ENCODE measurements around the gene SLC29A1.

SLC29A1 gene

DNA sequence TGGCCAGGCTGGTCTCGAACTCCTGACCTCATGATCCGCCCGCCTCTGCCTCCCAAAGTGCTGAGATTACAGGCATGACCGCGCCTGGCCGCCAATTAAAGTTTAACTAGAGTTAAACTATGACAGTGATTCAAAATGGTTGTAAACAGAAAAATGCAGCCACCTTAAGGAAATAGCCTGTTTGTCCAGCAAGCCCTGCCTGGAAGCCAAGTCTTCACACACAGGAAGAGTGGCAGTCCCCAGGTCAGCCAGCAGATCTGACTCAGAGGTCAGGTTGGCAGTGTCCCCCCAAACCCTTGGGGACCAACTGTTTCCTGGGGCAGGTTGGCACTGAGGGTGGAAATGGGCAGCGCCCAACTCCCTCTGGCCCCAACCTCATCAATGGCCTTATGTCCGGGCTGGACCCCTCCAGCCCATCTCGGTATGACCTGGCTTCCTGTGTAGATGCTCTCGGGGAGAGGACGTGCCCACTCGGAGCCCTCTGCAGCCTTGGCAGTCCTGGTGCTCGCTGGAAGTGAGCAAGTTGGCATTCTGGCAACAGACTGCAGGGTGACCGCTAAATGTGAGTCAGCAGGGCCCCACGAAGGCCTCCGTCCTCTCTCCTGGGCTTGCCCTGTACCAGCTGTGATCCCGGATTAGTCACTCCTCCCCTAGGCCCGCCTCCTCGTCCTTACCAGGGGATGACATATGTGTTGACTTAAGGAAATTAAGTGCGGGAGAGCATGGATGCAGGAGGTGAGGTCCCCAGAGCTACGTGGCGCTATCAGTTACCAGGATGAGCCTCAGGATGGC lies 13.8 kb downstream of the SLC29A1 start:
- peak; percentile 44 to 56 for DNase-seq (ENCODE audit: low read depth in 2 of 2)

DNA sequence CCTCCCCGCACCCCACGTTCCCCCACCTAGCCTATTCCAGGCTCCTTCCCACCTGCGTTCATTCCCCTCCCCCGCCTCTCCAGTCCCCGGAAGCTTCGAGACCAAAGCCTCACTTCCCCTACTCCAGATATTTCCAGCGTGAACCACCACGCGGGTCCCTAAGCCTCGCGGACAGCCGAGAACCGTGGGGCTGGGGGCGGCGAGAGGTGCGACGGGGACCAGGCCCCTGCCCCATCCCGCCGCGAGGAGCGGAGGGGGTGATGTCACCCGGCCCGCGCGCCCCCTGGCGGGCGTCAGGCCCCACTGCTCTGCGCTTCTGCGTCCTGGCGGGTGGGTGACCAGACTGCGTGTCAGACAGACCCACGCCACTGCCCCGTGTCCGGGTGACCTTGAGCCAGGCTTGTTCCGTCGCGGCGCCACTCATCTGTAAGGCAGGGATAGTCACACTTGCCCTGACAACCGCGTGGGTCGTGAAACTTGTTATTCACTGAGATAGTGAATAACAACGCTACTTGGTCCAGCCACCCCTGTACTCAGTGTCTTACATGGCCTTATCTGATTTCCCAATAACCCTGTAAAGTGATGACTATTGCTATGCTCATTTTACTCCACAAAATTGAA lies 14.5 kb downstream of the SLC29A1 start:
- DNase-seq (ENCODE audit: low read depth in 2 of 2), result peak; percentile 48 to 55

DNA sequence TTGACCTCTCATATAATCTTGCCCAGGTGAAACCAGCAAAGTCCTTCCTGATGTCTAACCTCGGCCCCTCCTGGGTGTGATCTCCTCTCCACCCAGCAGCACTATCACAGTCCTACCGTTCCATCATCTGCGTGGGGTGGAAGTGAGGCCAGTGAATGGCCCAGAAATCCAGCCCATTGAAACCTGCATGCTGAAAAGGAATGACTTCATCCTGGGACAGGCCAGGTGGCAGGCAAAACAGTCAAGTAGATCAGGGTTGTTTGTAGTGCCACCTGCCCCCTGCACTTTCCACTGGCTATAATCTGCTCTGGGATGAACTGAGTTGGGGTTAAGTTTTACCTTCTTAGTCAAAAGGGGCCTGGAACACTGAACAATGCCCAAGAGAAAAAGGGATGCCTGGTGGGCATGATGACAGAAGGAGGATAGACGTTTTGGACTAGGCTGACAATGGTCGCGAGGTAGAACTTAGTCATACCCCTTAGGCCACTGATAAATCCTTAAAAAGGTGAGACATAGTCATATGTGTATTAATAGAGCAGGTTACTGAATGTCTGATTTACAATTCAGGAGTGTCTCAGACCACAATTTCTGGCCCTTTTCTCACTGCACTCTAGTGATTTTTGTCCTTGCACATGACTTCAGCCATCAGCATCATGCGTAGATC lies 15.4 kb downstream of the SLC29A1 start:
- no peak for DNase-seq (ENCODE audit: low read depth in 2 of 2)

DNA sequence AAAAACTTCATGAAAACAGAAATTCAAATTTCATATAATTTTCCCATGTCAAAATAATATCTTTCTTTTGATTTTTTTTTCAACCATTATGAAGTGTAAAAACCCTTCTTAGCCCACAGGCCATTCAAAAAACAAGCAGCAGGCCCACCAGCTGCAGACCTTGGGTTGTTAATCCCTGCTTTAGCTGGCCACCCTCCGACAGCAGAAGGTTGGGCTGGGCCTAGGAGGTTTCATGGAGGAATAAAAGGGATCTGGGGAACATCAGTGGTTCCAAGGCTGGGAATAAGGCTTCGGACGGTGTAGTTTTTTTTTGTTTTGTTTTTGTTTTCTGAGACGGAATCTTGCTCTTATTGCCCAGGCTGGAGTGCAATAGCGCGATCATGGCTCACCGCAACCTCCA lies 19.9 kb downstream of the SLC29A1 start:
- no peak for DNase-seq (ENCODE audit: low read depth in 2 of 2)

DNA sequence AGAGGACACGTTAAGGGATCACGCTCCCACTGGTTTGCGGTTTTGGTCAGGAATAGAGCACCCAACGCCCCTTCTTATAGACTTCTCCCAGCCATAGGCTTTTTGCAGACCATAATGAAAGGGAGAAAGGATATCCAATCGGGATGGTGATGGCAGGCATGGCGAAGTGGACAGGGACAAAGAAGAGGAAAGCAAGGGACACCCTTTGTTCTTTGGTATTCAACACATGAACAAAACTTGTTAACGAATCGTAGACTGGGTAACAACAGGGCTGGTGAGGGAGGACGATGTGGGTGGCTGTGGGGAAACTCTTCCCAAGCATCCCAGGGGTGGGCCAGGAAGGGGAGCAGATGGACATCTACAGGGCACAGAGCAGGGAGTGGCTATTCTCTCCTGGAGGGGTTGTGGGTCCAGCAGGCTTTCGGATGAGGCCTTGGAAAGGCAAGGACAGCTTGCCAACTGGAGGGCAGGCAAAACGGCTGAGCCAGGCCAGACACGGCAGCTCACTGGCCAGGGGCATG lies 22.1 kb downstream of the SLC29A1 start:
- DNase-seq (ENCODE audit: low read depth in 2 of 2), result no peak

DNA sequence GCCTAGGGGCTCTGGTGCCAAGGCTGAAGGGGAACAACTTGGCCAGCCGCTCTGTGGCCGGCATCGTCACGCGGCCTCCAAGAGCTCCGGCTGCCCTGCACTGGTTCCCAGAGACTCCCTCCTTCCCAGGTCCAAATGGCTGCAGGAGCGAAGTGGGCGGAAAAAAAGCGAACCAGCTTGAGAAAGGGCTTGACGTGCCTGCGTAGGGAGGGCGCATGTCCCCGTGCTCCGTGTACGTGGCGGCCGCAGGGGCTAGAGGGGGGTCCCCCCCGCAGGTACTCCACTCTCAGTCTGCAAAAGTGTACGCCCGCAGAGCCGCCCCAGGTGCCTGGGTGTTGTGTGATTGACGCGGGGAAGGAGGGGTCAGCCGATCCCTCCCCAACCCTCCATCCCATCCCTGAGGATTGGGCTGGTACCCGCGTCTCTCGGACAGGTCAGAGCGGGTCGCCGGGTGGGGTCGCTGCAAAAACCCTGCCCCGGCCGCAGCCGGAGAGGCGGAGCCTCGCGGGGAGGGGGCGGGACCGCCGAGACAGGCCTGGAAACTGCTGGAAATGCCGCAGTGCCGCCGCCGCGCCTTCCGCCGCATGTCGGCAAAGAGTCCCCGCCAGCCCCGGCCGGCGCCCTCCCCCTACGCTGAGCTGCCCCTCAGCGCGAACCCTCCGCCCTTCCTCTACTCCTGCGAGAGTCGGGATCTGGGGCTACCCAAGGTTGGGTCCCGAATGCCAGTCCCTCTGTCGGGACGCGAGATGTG lies 22.7 kb downstream of the SLC29A1 start:
- DNase-seq (ENCODE audit: low read depth in 2 of 2), result peak; percentile 69 to 75

DNA sequence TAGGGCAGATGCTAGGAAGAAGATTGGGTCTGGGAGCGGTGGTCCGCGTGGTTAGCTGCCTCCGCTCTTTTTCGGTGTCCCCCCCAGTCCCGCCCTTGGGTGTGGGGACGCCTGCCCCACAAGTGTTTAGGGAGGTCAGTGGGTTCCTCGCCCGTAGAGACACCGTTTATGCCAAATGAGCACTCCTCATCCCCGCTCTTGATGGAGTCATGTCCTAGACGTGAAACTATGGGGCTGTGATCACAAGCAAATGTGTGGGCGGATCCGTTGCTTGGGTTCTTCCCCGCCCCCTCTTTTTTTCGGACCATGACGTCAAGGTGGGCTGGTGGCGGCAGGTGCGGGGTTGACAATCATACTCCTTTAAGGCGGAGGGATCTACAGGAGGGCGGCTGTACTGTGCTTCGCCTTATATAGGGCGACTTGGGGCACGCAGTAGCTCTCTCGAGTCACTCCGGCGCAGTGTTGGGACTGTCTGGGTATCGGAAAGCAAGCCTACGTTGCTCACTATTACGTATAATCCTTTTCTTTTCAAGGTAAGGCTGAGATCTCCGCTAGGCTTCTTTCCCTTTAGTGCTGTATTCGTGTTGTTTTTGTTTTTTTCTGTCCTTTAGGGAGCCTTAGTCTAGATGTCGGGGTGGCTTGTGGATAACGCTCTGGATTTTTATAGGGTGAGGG lies 23.4 kb downstream of the SLC29A1 start, which contains the start of gene HSP90AB1:
HSP90AB1 (plus strand) TSS at position 439 of the 675 bp plus-strand sequence. CDS start 1,529 bp downstream, outside the sequence.
- DNase-seq (ENCODE audit: low read depth in 2 of 2), result peak; percentile 91 to 98

DNA sequence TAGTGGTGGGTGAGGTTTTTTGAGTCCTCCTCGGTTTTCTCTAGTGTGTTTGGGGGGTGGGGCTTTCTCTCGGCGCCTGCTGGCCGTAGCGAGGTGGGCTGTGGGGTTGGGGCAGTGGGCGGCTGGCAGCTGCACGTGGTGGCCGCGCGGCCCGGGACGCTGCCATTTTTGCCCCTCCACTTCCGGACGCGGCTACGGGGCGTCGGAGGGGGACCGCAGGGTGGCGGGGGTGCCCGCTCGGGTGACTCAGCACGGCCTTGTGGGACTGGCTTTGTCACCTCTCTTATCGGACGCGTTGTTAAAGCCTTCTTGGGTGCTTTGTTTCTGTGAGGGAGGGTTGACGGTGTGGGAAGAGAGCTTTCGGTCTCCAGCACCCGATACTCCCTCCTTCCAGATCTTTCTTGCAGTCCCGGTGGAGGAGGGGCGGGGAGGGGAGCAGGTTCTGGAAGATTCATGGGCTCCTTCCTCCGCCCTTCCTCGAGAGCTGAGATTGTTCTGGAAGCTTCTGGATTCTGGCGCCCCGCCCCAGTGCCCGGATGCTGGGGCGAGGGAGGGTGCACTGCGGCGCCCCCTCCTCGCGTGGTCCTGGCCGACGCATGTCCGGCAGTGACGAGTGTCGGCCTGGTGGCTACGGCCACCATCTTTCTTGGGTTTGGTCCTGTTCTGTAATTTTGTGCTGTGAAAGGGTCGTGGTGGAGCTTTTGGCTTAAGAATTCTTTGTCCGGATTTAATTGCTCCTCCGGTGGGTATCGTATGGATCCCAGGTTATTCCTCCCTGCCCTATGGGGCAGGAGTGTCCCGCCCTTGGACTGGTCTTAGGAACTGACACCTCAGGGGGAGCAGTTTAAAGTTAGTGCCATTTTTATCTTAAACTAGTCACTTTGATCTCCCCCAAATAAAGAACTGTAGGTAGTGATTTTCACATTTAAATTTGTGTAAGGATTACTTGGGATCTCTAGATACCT lies 24.2 kb downstream of the SLC29A1 start:
- DNase-seq (ENCODE audit: low read depth in 2 of 2), result peak; percentile 88 to 90

DNA sequence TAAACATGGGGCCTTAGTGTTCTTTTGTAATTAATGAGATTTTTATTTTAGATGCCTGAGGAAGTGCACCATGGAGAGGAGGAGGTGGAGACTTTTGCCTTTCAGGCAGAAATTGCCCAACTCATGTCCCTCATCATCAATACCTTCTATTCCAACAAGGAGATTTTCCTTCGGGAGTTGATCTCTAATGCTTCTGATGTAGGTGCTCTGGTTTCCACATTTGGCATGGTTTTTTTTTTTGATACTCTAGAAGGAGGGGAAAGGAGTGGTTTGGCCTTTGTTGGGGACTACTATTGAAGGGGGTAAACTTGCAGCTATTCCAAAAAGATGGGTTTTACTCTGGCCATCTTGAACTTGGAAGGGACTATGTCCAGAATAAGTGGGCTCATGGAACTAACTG lies 25.2 kb downstream of the SLC29A1 start:
- DNase-seq (ENCODE audit: low read depth in 2 of 2), result no peak

DNA sequence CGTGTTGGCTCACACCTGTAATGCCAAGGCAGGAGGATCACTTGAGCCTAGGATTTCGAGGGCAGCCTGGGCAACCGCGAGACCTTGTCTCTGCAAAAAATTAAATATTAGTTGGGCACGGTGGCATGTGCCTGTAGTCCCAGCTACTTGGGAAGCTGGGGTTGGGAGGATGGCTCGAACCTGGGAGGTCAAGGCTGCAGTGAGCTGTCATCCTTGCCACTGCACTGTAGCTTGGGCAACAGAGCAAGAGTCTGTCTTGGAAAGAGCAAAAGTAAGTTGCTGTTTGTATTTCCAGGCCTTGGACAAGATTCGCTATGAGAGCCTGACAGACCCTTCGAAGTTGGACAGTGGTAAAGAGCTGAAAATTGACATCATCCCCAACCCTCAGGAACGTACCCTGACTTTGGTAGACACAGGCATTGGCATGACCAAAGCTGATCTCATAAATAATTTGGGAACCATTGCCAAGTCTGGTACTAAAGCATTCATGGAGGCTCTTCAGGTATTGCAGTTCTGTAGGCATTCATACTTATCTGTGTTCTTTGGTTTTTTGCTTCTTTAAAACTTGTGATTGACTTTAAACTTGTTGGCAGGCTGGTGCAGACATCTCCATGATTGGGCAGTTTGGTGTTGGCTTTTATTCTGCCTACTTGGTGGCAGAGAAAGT lies 25.8 kb downstream of the SLC29A1 start:
- no peak for DNase-seq (ENCODE audit: low read depth in 2 of 2)

DNA sequence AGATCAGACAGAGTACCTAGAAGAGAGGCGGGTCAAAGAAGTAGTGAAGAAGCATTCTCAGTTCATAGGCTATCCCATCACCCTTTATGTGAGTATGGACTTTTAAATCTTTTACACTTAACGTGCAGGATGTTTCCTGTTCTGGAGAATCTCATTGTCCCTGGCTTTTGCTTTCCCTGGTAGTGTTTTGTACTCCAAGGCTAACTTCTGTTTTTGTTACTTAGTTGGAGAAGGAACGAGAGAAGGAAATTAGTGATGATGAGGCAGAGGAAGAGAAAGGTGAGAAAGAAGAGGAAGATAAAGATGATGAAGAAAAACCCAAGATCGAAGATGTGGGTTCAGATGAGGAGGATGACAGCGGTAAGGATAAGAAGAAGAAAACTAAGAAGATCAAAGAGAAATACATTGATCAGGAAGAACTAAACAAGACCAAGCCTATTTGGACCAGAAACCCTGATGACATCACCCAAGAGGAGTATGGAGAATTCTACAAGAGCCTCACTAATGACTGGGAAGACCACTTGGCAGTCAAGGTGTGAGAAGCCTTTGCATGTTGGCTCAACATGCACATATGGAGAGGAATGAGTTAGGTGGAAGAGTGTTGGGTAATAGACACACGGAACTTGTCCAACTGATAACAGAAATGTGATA lies 26.8 kb downstream of the SLC29A1 start:
- no peak for DNase-seq (ENCODE audit: low read depth in 2 of 2)

DNA sequence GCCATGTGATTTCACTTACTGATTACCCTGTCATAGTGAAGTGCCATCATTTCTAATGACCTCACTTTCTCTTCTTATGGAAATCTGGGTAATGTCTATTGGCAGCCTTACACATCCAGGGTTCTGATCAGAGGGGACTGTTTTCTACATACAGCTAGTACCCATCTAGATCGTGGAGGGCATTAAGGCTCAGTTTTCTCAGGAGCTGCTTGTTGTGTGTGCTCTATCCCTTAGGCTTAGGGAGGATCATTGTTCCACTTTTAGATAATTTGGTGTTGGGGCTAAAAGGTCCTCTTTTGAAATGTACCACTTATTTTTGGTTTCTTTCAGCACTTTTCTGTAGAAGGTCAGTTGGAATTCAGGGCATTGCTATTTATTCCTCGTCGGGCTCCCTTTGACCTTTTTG lies 27.3 kb downstream of the SLC29A1 start:
- no peak for DNase-seq (ENCODE audit: low read depth in 2 of 2)

DNA sequence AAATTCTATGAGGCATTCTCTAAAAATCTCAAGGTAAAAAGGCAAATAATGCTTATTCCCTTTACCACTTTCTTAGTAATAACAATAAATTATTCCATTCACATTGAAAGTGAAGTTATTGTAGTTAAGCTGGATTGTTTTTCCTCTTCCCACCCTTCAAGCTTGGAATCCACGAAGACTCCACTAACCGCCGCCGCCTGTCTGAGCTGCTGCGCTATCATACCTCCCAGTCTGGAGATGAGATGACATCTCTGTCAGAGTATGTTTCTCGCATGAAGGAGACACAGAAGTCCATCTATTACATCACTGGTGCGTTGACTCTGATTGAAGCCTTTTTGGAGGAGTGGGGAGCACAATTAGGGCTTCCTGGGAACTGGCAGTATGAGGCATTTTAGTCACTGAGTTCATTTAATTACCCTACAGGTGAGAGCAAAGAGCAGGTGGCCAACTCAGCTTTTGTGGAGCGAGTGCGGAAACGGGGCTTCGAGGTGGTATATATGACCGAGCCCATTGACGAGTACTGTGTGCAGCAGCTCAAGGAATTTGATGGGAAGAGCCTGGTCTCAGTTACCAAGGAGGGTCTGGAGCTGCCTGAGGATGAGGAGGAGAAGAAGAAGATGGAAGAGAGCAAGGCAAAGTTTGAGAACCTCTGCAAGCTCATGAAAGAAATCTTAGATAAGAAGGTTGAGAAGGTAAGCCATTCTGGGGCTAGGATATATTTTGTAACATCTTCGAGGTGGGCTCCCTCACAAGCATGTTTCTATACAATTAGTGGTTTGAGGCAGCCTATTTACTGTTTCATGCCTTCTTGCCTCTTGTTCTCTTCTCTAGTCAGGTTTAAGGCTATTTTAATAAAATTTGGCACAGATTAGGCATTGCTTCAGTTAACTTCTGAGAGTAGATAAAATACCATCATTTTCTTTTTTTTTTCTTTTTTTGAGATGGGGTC lies 28.5 kb downstream of the SLC29A1 start:
- no peak for DNase-seq (ENCODE audit: low read depth in 2 of 2)

DNA sequence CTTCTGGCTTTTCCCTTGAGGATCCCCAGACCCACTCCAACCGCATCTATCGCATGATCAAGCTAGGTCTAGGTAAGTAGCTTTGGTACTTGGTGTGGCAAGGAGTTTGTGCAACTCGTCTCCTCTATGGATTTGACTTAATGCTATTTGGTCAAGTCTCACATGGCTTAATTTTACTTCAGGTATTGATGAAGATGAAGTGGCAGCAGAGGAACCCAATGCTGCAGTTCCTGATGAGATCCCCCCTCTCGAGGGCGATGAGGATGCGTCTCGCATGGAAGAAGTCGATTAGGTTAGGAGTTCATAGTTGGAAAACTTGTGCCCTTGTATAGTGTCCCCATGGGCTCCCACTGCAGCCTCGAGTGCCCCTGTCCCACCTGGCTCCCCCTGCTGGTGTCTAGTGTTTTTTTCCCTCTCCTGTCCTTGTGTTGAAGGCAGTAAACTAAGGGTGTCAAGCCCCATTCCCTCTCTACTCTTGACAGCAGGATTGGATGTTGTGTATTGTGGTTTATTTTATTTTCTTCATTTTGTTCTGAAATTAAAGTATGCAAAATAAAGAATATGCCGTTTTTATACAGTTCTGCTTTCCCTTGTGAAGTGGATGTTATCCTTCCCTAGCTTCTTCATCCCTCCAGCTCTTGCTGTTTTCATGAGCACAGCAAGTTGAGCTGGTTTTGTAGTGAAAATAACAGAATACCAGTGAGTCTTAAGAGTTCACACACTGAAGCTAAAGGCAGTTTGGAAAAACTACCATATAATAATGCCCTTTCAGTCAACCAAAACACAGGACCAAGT lies 30.1 kb downstream of the SLC29A1 start:
- no peak for DNase-seq (ENCODE audit: low read depth in 2 of 2)

DNA sequence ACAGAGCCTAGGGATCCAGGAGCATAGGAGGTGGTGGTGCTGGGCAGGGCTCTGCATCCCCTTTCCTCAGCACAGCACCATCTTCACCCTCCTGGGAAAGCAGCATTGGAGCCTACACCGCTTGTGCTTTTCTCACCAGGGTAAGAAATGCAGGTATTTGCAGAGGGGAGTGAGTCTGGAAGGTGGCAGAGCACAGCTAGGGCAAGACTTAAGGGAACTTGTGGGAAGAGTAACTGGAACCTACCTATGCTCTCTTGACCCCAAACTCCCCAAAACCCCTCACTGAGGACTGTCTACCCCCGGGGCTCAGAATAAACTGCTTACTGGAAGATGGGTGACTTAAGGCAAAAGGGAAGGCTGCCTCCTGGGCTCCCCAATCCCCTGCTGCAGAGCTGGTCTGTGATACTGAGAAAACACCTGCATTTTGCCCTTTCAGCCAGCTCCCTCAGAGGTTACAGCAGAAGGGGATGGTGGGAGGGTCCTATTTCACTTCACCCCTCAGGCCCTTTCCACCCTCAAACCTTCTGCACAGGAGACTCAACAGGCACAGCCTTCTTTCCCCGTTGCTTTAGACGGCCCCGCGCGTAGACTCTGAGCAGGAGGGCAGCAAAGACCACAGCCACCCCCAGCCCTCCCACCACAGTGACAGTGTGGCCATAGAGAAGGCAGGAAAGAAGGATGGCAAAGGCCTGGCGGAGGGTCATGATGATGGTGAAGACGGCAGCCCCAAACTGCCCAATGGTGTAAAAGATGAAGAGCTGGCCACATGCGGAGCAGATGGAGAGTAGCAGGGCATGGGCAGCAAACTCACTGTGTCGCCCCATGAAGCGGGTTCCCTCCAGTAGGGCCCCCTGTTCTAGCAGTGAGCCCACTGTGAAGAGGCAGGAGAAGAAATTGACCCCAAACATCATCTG lies 31.1 kb downstream of the SLC29A1 start:
- DNase-seq (ENCODE audit: low read depth in 2 of 2), result no peak
